Peyer's patch (tissue), 4 donors: Measurements from ENCODE around the gene SLC22A23.

ENCODE experiments used
- CTCF ChIP-seq, 6 experiments: fragments of 450-650 bp in 4 of 6; fragments of 200-600 bp in 2 of 6; sonication (generic) in 1 of 6; IDR thresholded peaks; one replicate each; pipeline ENCODE4 v1.5.1; 2017 to 2019; ENCODE audit warnings: antibody characterized with exemption in 6 of 6, mild to moderate bottlenecking in 3 of 6, moderate library complexity in 1 of 6
- POLR2A ChIP-seq, 2 donors: fragments of 450-650 bp; IDR thresholded peaks; one replicate each; pipeline ENCODE4 v1.5.1; 2017; ENCODE audit warnings: antibody characterized with exemption in 2 of 2, mild to moderate bottlenecking in 2 of 2, moderate library complexity in 2 of 2

- TF ChIP-seq CTCF (IDR thresholded peaks at IDR 0.05) (no peak), POLR2A (IDR thresholded peaks at IDR 0.05) (no peak)
Measured at GRCh38 chr6:3353213-3353903, 103.5 kb downstream of the SLC22A23 start.
